ENCODE data around the gene EMP1. TPM values are rescaled to one million over a fixed set of nuclear protein-coding genes. Genes with fewer than 3 reads are reported as not detected.

EMP1 gene
- total and polyA plus RNA-seq, 2 experiments from 2014 or later, result 0.07 to 0.39 TPM

DNA sequence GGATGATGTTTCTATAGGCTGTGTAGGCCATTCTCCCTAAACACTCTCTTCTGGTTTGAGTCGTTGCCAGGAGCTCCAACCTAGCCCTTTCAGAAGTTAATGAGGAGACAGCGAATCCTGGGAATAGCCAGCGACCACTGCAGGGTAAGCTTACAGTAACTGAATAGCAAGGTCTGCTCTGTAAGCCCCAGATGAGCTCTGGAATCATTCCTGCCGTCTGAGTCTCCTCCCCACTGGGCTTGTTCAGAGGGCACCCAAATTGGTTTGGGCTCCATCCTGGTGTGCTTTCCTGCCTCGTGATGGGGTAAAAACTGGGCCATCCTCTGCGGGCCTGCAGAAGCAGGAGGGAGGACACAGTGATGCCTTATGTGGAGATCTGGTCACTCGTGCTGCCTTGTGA, 43.3 kb upstream of the EMP1 start (continued):
- TF ChIP-seq, protein P1, sequence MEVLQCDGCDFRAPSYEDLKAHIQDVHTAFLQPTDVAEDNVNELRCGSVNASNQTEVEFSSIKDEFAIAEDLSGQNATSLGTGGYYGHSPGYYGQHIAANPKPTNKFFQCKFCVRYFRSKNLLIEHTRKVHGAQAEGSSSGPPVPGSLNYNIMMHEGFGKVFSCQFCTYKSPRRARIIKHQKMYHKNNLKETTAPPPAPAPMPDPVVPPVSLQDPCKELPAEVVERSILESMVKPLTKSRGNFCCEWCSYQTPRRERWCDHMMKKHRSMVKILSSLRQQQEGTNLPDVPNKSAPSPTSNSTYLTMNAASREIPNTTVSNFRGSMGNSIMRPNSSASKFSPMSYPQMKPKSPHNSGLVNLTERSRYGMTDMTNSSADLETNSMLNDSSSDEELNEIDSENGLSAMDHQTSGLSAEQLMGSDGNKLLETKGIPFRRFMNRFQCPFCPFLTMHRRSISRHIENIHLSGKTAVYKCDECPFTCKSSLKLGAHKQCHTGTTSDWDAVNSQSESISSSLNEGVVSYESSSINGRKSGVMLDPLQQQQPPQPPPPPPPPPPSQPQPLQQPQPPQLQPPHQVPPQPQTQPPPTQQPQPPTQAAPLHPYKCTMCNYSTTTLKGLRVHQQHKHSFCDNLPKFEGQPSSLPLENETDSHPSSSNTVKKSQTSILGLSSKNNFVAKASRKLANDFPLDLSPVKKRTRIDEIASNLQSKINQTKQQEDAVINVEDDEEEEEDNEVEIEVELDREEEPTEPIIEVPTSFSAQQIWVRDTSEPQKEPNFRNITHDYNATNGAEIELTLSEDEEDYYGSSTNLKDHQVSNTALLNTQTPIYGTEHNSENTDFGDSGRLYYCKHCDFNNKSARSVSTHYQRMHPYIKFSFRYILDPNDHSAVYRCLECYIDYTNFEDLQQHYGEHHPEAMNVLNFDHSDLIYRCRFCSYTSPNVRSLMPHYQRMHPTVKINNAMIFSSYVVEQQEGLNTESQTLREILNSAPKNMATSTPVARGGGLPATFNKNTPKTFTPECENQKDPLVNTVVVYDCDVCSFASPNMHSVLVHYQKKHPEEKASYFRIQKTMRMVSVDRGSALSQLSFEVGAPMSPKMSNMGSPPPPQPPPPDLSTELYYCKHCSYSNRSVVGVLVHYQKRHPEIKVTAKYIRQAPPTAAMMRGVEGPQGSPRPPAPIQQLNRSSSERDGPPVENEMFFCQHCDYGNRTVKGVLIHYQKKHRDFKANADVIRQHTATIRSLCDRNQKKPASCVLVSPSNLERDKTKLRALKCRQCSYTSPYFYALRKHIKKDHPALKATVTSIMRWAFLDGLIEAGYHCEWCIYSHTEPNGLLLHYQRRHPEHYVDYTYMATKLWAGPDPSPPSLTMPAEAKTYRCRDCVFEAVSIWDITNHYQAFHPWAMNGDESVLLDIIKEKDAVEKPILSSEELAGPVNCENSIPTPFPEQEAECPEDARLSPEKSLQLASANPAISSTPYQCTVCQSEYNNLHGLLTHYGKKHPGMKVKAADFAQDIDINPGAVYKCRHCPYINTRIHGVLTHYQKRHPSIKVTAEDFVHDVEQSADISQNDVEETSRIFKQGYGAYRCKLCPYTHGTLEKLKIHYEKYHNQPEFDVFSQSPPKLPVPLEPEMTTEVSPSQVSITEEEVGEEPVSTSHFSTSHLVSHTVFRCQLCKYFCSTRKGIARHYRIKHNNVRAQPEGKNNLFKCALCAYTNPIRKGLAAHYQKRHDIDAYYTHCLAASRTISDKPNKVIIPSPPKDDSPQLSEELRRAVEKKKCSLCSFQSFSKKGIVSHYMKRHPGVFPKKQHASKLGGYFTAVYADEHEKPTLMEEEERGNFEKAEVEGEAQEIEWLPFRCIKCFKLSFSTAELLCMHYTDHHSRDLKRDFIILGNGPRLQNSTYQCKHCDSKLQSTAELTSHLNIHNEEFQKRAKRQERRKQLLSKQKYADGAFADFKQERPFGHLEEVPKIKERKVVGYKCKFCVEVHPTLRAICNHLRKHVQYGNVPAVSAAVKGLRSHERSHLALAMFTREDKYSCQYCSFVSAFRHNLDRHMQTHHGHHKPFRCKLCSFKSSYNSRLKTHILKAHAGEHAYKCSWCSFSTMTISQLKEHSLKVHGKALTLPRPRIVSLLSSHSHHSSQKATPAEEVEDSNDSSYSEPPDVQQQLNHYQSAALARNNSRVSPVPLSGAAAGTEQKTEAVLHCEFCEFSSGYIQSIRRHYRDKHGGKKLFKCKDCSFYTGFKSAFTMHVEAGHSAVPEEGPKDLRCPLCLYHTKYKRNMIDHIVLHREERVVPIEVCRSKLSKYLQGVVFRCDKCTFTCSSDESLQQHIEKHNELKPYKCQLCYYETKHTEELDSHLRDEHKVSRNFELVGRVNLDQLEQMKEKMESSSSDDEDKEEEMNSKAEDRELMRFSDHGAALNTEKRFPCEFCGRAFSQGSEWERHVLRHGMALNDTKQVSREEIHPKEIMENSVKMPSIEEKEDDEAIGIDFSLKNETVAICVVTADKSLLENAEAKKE (CRISPR knock-in tag; IDR thresholded peaks at IDR 0.05), result no peak
- TF ChIP-seq CTCF (conservative IDR thresholded peaks at IDR 0.05; ENCODE audit: low read depth in 2 of 2), result no peak

GRCh38 chr12:13154027-13154538, 42.4 kb upstream of the EMP1 start:
- Histone ChIP-seq H3K36me3 (ENCODE audit: insufficient read depth) (no peaks in the 10 kb centered on the region), H4K20me1 (replicated peaks; ENCODE audit: insufficient read depth) (no peaks in the 10 kb centered on the region), H3K27me3 (ENCODE audit: insufficient read depth) (no peaks in the 10 kb centered on the region), H3K9me2 (ENCODE audit: insufficient read depth) (peaks cover 4% of the 10 kb centered on the region; the same call in 1 of the 2 replicates), H3K4me1 (ENCODE audit: insufficient read depth) (peaks cover 11% of the 10 kb centered on the region), H3K79me2 (replicated peaks; ENCODE audit: insufficient read depth) (no peaks in the 10 kb centered on the region), H2AFZ (no peak overlapping the region), H3F3A (replicated peaks; ENCODE audit: low read depth) (no peaks in the 10 kb centered on the region), H3K4me3 (no peak overlapping the region), H3K4me2 (no peak overlapping the region), H3K27ac (ENCODE audit: low read depth) (no peak overlapping the region)
- Mint-ChIP-seq H3K27me3 (ENCODE audit: insufficient read depth, low read depth, poor library complexity) (no peaks in the 10 kb centered on the region), H3K9me3 (no peaks in the 10 kb centered on the region), H3K27ac (no peak overlapping the region), H3K4me1 (peaks cover 24% of the 10 kb centered on the region), H3K36me3 (ENCODE audit: low read depth) (no peaks in the 10 kb centered on the region), H3K4me3 (no peak overlapping the region)
- ATAC-seq (no peak), DNase-seq (ENCODE audit: low spot score) (no peak)
- TF ChIP-seq EZH2 (IDR thresholded peaks at IDR 0.05; ENCODE audit: low read depth, unreplicated experiment) (no peak), EZH2phosphoT487 (IDR thresholded peaks at IDR 0.05; ENCODE audit: unreplicated experiment) (no peak)
- TF ChIP-seq, protein P2, sequence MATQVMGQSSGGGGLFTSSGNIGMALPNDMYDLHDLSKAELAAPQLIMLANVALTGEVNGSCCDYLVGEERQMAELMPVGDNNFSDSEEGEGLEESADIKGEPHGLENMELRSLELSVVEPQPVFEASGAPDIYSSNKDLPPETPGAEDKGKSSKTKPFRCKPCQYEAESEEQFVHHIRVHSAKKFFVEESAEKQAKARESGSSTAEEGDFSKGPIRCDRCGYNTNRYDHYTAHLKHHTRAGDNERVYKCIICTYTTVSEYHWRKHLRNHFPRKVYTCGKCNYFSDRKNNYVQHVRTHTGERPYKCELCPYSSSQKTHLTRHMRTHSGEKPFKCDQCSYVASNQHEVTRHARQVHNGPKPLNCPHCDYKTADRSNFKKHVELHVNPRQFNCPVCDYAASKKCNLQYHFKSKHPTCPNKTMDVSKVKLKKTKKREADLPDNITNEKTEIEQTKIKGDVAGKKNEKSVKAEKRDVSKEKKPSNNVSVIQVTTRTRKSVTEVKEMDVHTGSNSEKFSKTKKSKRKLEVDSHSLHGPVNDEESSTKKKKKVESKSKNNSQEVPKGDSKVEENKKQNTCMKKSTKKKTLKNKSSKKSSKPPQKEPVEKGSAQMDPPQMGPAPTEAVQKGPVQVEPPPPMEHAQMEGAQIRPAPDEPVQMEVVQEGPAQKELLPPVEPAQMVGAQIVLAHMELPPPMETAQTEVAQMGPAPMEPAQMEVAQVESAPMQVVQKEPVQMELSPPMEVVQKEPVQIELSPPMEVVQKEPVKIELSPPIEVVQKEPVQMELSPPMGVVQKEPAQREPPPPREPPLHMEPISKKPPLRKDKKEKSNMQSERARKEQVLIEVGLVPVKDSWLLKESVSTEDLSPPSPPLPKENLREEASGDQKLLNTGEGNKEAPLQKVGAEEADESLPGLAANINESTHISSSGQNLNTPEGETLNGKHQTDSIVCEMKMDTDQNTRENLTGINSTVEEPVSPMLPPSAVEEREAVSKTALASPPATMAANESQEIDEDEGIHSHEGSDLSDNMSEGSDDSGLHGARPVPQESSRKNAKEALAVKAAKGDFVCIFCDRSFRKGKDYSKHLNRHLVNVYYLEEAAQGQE (IDR thresholded peaks at IDR 0.05; ENCODE audit: unreplicated experiment), result no peak
- TF ChIP-seq, protein P3, sequence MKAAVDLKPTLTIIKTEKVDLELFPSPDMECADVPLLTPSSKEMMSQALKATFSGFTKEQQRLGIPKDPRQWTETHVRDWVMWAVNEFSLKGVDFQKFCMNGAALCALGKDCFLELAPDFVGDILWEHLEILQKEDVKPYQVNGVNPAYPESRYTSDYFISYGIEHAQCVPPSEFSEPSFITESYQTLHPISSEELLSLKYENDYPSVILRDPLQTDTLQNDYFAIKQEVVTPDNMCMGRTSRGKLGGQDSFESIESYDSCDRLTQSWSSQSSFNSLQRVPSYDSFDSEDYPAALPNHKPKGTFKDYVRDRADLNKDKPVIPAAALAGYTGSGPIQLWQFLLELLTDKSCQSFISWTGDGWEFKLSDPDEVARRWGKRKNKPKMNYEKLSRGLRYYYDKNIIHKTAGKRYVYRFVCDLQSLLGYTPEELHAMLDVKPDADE (IDR thresholded peaks at IDR 0.05), result no peak

Measured in GM23338 (cell line).